Endothelial cell of umbilical vein (primary cell): ENCODE measurements around the gene CELF2. TPM values are rescaled to one million over a fixed set of nuclear protein-coding genes. Genes with fewer than 3 reads are reported as not detected.

Experiments used
- BruUV-seq: library from RNA; stranded (reverse); fragments of 400-500 nt; replicated peaks from 2 replicates; lab custom pipeline; 2021; lab: Mats Ljungman, UMichigan
- CTCF ChIA-PET: fragments of 300-600, 350-600 bp; sonication (Branson Sonifier 250); formaldehyde crosslinking; loops from one replicate; lab custom pipeline; 2021; ENCODE audit warnings: antibody characterized with exemption, inconsistent platforms; lab: Charles Lee
- POLR2A ChIA-PET: fragments of 300-600, 350-600 bp; sonication (Branson Sonifier 250); formaldehyde crosslinking; loops from one replicate; lab custom pipeline; 2021; ENCODE audit warnings: antibody characterized with exemption, inconsistent platforms; lab: Charles Lee
- DNase-seq: peaks from one replicate; pipeline ENCODE4 v3.0.0-alpha.2; 2011; ENCODE audit warnings: low read depth, low spot score
- FAIRE-seq: peaks from 2 replicates; lab custom pipeline; 2011; peaks lifted over from hg19 to GRCh38; lab: Jason Lieb, UNC
- H2AFZ ChIP-seq: 2 replicates; pipeline ENCODE4 v1.6.0; 2012; ENCODE audit warnings: low read depth, low read length, control low read depth, inconsistent platforms
- H3K27ac ChIP-seq: 2 replicates; pipeline ENCODE4 v1.5.1; 2011; ENCODE audit warnings: low read depth, mild to moderate bottlenecking, control low read depth, low read length, moderate library complexity; ENCODE audit not compliant: insufficient read depth
- H3K27me3 ChIP-seq, 2 experiments: 2 replicates each; pipeline versions ENCODE4 v1.6.0 to v1.6.1; 2011; ENCODE audit warnings: low read length in 2 of 2, mixed read lengths in 1 of 2; ENCODE audit not compliant: control insufficient read depth in 2 of 2, insufficient read depth in 2 of 2
- H3K36me3 ChIP-seq, 2 experiments: 2 replicates in 1 of 2; 3 replicates in 1 of 2; pipeline ENCODE4 v1.5.1; 2011; ENCODE audit warnings: low read length in 2 of 2, mild to moderate bottlenecking in 1 of 2, moderate library complexity in 1 of 2; ENCODE audit not compliant: control insufficient read depth in 2 of 2, insufficient read depth in 2 of 2; ENCODE audit errors: extremely low read depth in 1 of 2
- H3K4me1 ChIP-seq: 3 replicates; pipeline ENCODE4 v1.5.1; 2011; ENCODE audit warnings: mild to moderate bottlenecking, low read length; ENCODE audit not compliant: control insufficient read depth, insufficient read depth; ENCODE audit errors: extremely low read depth
- H3K4me2 ChIP-seq: 2 replicates; pipeline ENCODE4 v1.6.1; 2011; ENCODE audit warnings: low read length, control low read depth, mixed read lengths; ENCODE audit not compliant: insufficient read depth
- H3K4me3 ChIP-seq, 3 experiments: fragments of 200-600 bp in 1 of 3; sonication (generic), shearing (Covaris generic) in 1 of 3; replicated peaks in 1 of 3; 2 replicates each; pipeline ENCODE4 v1.5.1; 2011 to 2016; ENCODE audit warnings: control low read depth in 3 of 3, low read length in 3 of 3, mild to moderate bottlenecking in 2 of 3, inconsistent platforms in 1 of 3, low read depth in 1 of 3, moderate library complexity in 1 of 3; ENCODE audit not compliant: insufficient read depth in 1 of 3
- H3K79me2 ChIP-seq: 2 replicates; pipeline ENCODE4 v1.6.0; 2012; ENCODE audit warnings: low read length, inconsistent platforms; ENCODE audit not compliant: control insufficient read depth, insufficient read depth
- H3K9ac ChIP-seq: replicated peaks from 2 replicates; pipeline ENCODE3; 2011; ENCODE audit warnings: low read length, control low read depth; ENCODE audit not compliant: insufficient read depth; ENCODE audit errors: extremely low read depth
- H3K9me1 ChIP-seq: replicated peaks from 3 replicates; pipeline ENCODE4 v1.6.0; 2011; ENCODE audit warnings: mild to moderate bottlenecking, low read length; ENCODE audit not compliant: control insufficient read depth, insufficient read depth; ENCODE audit errors: extremely low read depth
- H3K9me3 ChIP-seq: replicated peaks from 2 replicates; pipeline ENCODE4 v1.5.1; 2012; ENCODE audit warnings: low read length, inconsistent platforms; ENCODE audit not compliant: control insufficient read depth, insufficient read depth
- H4K20me1 ChIP-seq: replicated peaks from 2 replicates; pipeline ENCODE3; 2011; ENCODE audit warnings: mild to moderate bottlenecking, low read length; ENCODE audit not compliant: control insufficient read depth, insufficient read depth; ENCODE audit errors: extremely low read depth
- FOS ChIP-seq: IDR thresholded peaks from 2 replicates; pipeline ENCODE4 v1.6.1; 2011; ENCODE audit warnings: mild to moderate bottlenecking, low read length, moderate library complexity, borderline replicate concordance; ENCODE audit not compliant: insufficient read depth
- GATA2 ChIP-seq: IDR thresholded peaks from 2 replicates; pipeline ENCODE4 v1.7.0; 2011; ENCODE audit warnings: low read depth, mild to moderate bottlenecking, moderate library complexity, mixed read lengths, low read length; ENCODE audit not compliant: insufficient read length, insufficient read depth
- MYC ChIP-seq: IDR thresholded peaks from one replicate; pipeline ENCODE4 v1.6.1; 2011; ENCODE audit warnings: mild to moderate bottlenecking, low read depth, low read length
- POLR2A ChIP-seq: IDR thresholded peaks from 2 replicates; pipeline ENCODE4 v1.6.1; 2012; ENCODE audit warnings: low read depth, mild to moderate bottlenecking, control low read depth, low read length
- POLR2AphosphoS5 ChIP-seq: IDR thresholded peaks from 2 replicates; pipeline ENCODE4 v1.6.1; 2012; ENCODE audit warnings: low read depth, mild to moderate bottlenecking, control low read depth, low read length, moderate library complexity; ENCODE audit not compliant: insufficient read depth
- dilution Hi-C: fragments of 300-500 bp; cut with MboI; formaldehyde crosslinking; loops from one replicate; pipeline ENCODE4 v1.15.0; 2019; ENCODE audit warnings: low sequenced_read_pairs; ENCODE audit not compliant: extremely low pct_ligation_motif_present
- intact Hi-C: fragments of 100-400 bp; cut with micrococcal nuclease; formaldehyde crosslinking; loops from one replicate; pipeline ENCODE4 v1.10.0; 2022
- polyA plus RNA-seq, 4 experiments: library from polyadenylated mRNA; depleted of rRNA in 3 of 4; stranded (reverse) in 3 of 4; unstranded in 1 of 4; fragments of >200 nt; gene quantifications; 2 replicates each; pipeline versions ENCODE4 v1.2.1 to v1.2.3, GENCODE V29; 2011 to 2012; ENCODE audit warnings: missing spikeins in 1 of 4
- total RNA-seq: library from RNA; stranded (reverse); gene quantifications from 2 replicates; pipeline ENCODE4 v1.2.3, GENCODE V29; 2021
- TF ChIP-seq, protein P1 (sequence below), 2 donors: IDR thresholded peaks; 1 replicate in 1 of 2; 2 replicates in 1 of 2; pipeline ENCODE4 v1.5.1; 2011; ENCODE audit warnings: low read length in 2 of 2, mild to moderate bottlenecking in 2 of 2, moderate library complexity in 2 of 2, control low read depth in 1 of 2, inconsistent platforms in 1 of 2, low read depth in 1 of 2; ENCODE audit not compliant: insufficient read depth in 1 of 2; ENCODE audit errors: extremely low read depth in 1 of 2

Gene CELF2
- total and polyA plus RNA-seq, 2 donors (not counting 3 experiments of a cell fraction or from before 2014, with no cell fraction given): 21.6 to 42.6 TPM

DNA sequence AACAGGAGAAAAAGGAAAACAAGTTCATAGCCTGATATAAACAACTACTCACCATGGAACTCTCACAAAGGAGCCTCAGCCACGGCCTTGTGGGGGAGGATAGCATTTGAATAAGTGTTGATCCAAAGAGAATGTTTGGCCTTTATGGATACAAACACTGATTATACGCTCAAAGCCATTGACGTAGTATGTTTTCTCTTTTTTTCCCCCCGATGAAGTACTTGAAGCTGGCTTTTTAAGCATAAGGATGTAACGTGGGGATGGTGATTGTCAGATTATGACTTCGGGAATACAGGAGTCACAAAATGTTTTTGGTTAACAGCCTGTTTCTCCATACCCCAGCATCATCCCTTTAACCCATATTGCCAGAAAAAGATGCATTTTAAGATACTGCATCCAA lies 39.8 kb downstream of the CELF2 start:
- H3K9me1 ChIP-seq: no peaks in the 10 kb centered on the region
- H3K27ac ChIP-seq: no peak overlapping the region
- dilution Hi-C loops (no loop called here), intact Hi-C loops (no loop called here)
- H4K20me1 ChIP-seq: no peaks in the 10 kb centered on the region
- TF ChIP-seq MYC (no peak), POLR2AphosphoS5 (no peak), GATA2 (no peak), FOS (no peak), POLR2A (no peak)
- TF ChIP-seq, protein P1, sequence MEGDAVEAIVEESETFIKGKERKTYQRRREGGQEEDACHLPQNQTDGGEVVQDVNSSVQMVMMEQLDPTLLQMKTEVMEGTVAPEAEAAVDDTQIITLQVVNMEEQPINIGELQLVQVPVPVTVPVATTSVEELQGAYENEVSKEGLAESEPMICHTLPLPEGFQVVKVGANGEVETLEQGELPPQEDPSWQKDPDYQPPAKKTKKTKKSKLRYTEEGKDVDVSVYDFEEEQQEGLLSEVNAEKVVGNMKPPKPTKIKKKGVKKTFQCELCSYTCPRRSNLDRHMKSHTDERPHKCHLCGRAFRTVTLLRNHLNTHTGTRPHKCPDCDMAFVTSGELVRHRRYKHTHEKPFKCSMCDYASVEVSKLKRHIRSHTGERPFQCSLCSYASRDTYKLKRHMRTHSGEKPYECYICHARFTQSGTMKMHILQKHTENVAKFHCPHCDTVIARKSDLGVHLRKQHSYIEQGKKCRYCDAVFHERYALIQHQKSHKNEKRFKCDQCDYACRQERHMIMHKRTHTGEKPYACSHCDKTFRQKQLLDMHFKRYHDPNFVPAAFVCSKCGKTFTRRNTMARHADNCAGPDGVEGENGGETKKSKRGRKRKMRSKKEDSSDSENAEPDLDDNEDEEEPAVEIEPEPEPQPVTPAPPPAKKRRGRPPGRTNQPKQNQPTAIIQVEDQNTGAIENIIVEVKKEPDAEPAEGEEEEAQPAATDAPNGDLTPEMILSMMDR (IDR thresholded peaks at IDR 0.05; ENCODE audit: extremely low read depth in 1 of 2, insufficient read depth in 1 of 2, low read depth in 1 of 2, low read length in 2 of 2): no peak
- no peak overlapping the region for H3K4me2 ChIP-seq
- FAIRE-seq: no peak
- H3K9me3 ChIP-seq: no peaks in the 10 kb centered on the region
- H3K9ac ChIP-seq: no peak overlapping the region
- DNase-seq: no peak
- POLR2A ChIA-PET: interaction anchor here (0.8 kb wide), 1 partner anchor 46 kb away, joined by 6 read pairs; no protein-coding TSS in a partner anchor
- CTCF ChIA-PET: interaction anchor here (0.6 kb wide), 1 partner anchor 9 kb away, joined by 3 read pairs; no protein-coding TSS in a partner anchor
- BruUV-seq: no TSS peak
- no peaks in the 10 kb centered on the region for H3K36me3 ChIP-seq
- no peak overlapping the region for H2AFZ ChIP-seq
- H3K79me2 ChIP-seq: no peaks in the 10 kb centered on the region
- H3K4me1 ChIP-seq: peaks cover 2% of the 10 kb centered on the region
- no peaks in the 10 kb centered on the region for H3K27me3 ChIP-seq
- no peak overlapping the region for H3K4me3 ChIP-seq
